Trophoblast cell (in vitro differentiated cells and primary cell): ENCODE measurements around the gene VPREB1.
"Not testable (repeated sequence)": the region's sequence is repeated elsewhere in the genome, so short reads cannot be mapped to it uniquely, and the experiment has no call there.

Source experiments
- DNase-seq, 2 donors: peaks; one replicate each; pipeline ENCODE4 v3.0.0-alpha.2; 2016
- H2AFZ ChIP-seq: 2 replicates; pipeline ENCODE4 v1.6.1; 2013; ENCODE audit warnings: low read length, moderate library complexity, mild to moderate bottlenecking; ENCODE audit not compliant: insufficient read depth, poor library complexity
- H2AK5ac ChIP-seq: 2 replicates; pipeline ENCODE4 v1.6.1; 2013; ENCODE audit warnings: mild to moderate bottlenecking, low read length
- H2BK120ac ChIP-seq: 2 replicates; pipeline ENCODE4 v1.6.1; 2013; ENCODE audit warnings: low read length, mild to moderate bottlenecking, moderate library complexity; ENCODE audit not compliant: insufficient read depth, poor library complexity
- H2BK12ac ChIP-seq: 2 replicates; pipeline ENCODE4 v1.6.1; 2013; ENCODE audit warnings: mild to moderate bottlenecking, low read length, moderate library complexity
- H2BK5ac ChIP-seq: 2 replicates; pipeline ENCODE4 v1.6.1; 2013; ENCODE audit warnings: low read length, low read depth, moderate library complexity, mild to moderate bottlenecking; ENCODE audit not compliant: poor library complexity
- H3K14ac ChIP-seq: 2 replicates; pipeline ENCODE4 v1.6.1; 2013; ENCODE audit warnings: mild to moderate bottlenecking, low read length
- H3K18ac ChIP-seq: 2 replicates; pipeline ENCODE4 v1.6.1; 2013; ENCODE audit warnings: mild to moderate bottlenecking, low read length
- H3K23ac ChIP-seq: 2 replicates; pipeline ENCODE4 v1.6.1; 2013; ENCODE audit warnings: low read length
- H3K27ac ChIP-seq: 2 replicates; pipeline ENCODE4 v1.5.1; 2013; ENCODE audit warnings: low read depth, mild to moderate bottlenecking, inconsistent platforms, low read length, moderate library complexity
- H3K27me3 ChIP-seq: 2 replicates; pipeline ENCODE4 v1.6.1; 2013; ENCODE audit warnings: inconsistent platforms, mild to moderate bottlenecking, low read length, moderate library complexity; ENCODE audit not compliant: insufficient read depth
- H3K36me3 ChIP-seq, 2 experiments: 1 replicate in 1 of 2; 2 replicates in 1 of 2; pipeline ENCODE4 v1.6.1; 2013; ENCODE audit warnings: low read length in 2 of 2, mild to moderate bottlenecking in 2 of 2, moderate library complexity in 1 of 2; ENCODE audit not compliant: insufficient read depth in 2 of 2, control insufficient read depth in 1 of 2
- H3K4ac ChIP-seq: 2 replicates; pipeline ENCODE4 v1.6.1; 2013; ENCODE audit warnings: low read depth, mild to moderate bottlenecking, low read length, moderate library complexity
- H3K4me1 ChIP-seq, 2 experiments: 1 replicate in 1 of 2; 2 replicates in 1 of 2; pipeline ENCODE4 v1.6.1; 2013; ENCODE audit warnings: low read length in 2 of 2, mild to moderate bottlenecking in 2 of 2, moderate library complexity in 1 of 2; ENCODE audit not compliant: insufficient read depth in 2 of 2, control insufficient read depth in 1 of 2
- H3K4me2 ChIP-seq: 2 replicates; pipeline ENCODE4 v1.6.1; 2013; ENCODE audit warnings: inconsistent platforms, mild to moderate bottlenecking, low read length, moderate library complexity
- H3K4me3 ChIP-seq: 2 replicates; pipeline ENCODE4 v1.5.1; 2013; ENCODE audit warnings: mild to moderate bottlenecking, low read depth, low read length, inconsistent platforms
- H3K79me1 ChIP-seq: one replicate; pipeline ENCODE4 v1.6.1; 2013; ENCODE audit warnings: low read length
- H3K79me2 ChIP-seq: 2 replicates; pipeline ENCODE4 v1.6.1; 2013; ENCODE audit warnings: low read length, mild to moderate bottlenecking; ENCODE audit not compliant: control insufficient read depth, insufficient read depth, poor library complexity
- H3K9ac ChIP-seq: 2 replicates; pipeline ENCODE4 v1.6.1; 2013; ENCODE audit warnings: mild to moderate bottlenecking, low read length
- H3K9me3 ChIP-seq: 2 replicates; pipeline ENCODE4 v1.6.1; 2013; ENCODE audit warnings: low read depth, mild to moderate bottlenecking, control low read depth, inconsistent platforms, low read length; ENCODE audit not compliant: insufficient read depth
- H4K12ac ChIP-seq: 2 replicates; pipeline ENCODE4 v1.6.1; 2013; ENCODE audit warnings: low read depth, mild to moderate bottlenecking, low read length, moderate library complexity
- H4K8ac ChIP-seq: 2 replicates; pipeline ENCODE4 v1.6.1; 2013; ENCODE audit warnings: low read depth, mild to moderate bottlenecking, low read length, moderate library complexity
- H4K91ac ChIP-seq: one replicate; pipeline ENCODE4 v1.6.1; 2013; ENCODE audit warnings: low read depth, mild to moderate bottlenecking, low read length, moderate library complexity
- WGBS: extraction: QIAGEN DNeasy Blood & Tissue Kit; methylation state at CpG from one replicate; pipeline ENCODE4 v1.1.7; 2013; ENCODE audit warnings: missing lambda C conversion rate; ENCODE audit not compliant: insufficient read length, insufficient coverage; ENCODE audit errors: extremely low coverage; 5-methylcytosine and 5-hydroxymethylcytosine counted together

The VPREB1 gene

DNA sequence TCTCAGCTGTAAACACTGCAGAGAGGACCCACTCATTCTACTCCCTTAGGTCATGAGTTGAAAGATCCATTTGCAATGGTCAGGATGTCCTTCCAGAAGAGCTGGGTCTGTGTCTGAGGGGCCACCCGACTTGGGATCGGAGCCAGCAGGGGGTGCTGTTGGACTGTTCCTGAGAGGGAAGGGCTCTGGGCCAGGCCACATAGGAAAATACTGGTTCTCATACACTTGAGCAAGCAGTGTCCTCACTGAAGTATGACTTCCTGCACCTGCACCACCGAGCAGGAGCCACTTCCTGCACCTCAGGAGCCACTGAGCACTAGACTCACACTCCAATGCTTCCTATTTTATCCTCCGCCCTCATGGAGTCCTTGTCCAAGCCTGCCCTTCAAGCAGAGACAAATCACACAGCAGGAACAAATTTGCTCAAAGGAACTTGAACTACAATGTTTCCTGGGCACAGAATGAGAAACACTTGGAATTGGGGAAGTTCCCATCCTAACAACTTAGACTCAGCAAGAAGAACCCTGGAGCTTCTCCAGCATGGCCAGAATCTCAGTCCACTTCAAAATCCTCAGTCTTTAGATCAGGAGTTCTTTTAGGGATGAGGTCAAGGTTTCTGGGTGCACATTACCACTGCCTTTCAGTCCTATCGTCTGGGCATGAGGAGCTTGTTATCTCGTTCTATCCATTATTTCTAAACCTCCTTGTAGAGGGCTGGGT is 36.6 kb upstream of the VPREB1 start:
- H4K8ac ChIP-seq = no peak overlapping the region
- no CpG with 5 or more reads among the region's 6 CpGs for WGBS
- H3K9me3 ChIP-seq = peaks cover 3% of the 10 kb centered on the region
- H3K27me3 ChIP-seq = no peaks in the 10 kb centered on the region
- H3K4me2 ChIP-seq = no peak overlapping the region
- no peak overlapping the region for H3K4me3 ChIP-seq
- H2AFZ ChIP-seq = no peak overlapping the region
- DNase-seq = peak; percentile 64 to 90
- no peak overlapping the region for H2BK5ac ChIP-seq
- H3K79me1 ChIP-seq = no peaks in the 10 kb centered on the region
- no peaks in the 10 kb centered on the region for H3K4me1 ChIP-seq
- no peak overlapping the region for H3K18ac ChIP-seq
- no peak overlapping the region for H3K14ac ChIP-seq
- H4K12ac ChIP-seq = no peak overlapping the region
- no peak overlapping the region for H2BK120ac ChIP-seq
- no peak overlapping the region for H3K23ac ChIP-seq
- H3K27ac ChIP-seq = no peak overlapping the region
- H3K79me2 ChIP-seq = no peaks in the 10 kb centered on the region
- no peaks in the 10 kb centered on the region for H3K36me3 ChIP-seq
- H3K4ac ChIP-seq = no peak overlapping the region
- H3K9ac ChIP-seq = no peak overlapping the region
- no peak overlapping the region for H2AK5ac ChIP-seq
- H4K91ac ChIP-seq = no peak overlapping the region
- no peak overlapping the region for H2BK12ac ChIP-seq

DNA sequence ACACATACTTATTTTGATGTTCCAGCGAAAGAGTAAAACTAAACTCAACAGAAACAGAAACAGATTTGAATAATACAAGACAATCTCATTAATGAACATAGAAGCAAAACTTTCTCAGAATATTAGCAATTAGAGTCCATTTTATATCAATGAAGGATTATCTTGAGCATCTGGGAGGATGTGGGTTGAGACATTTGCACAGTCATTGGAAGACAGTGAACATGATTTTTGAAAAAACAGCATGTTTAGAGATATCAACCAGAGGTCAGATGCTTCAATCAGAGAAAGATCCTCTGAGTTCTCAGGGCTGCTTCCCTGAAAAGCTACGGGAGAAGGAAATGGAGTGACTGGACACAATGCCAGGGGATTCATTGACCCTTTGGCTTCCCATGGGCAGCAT is 35.9 kb upstream of the VPREB1 start:
- no peak overlapping the region for H3K23ac ChIP-seq
- H3K36me3 ChIP-seq = no peaks in the 10 kb centered on the region
- H3K18ac ChIP-seq = no peak overlapping the region
- no peaks in the 10 kb centered on the region for H3K79me1 ChIP-seq
- no peaks in the 10 kb centered on the region for H3K27me3 ChIP-seq
- H3K4me3 ChIP-seq = no peak overlapping the region
- H3K14ac ChIP-seq = no peak overlapping the region
- no peak overlapping the region for H2BK120ac ChIP-seq
- no CpG with 5 or more reads among the region's 2 CpGs for WGBS
- H3K4me2 ChIP-seq = no peak overlapping the region
- H2AFZ ChIP-seq = no peak overlapping the region
- H3K79me2 ChIP-seq = no peaks in the 10 kb centered on the region
- no peak for DNase-seq
- H4K12ac ChIP-seq = no peak overlapping the region
- H3K9ac ChIP-seq = no peak overlapping the region
- no peak overlapping the region for H3K27ac ChIP-seq
- no peak overlapping the region for H4K8ac ChIP-seq
- H3K4ac ChIP-seq = no peak overlapping the region
- H2BK12ac ChIP-seq = no peak overlapping the region
- no peaks in the 10 kb centered on the region for H3K4me1 ChIP-seq
- no peak overlapping the region for H2AK5ac ChIP-seq
- no peak overlapping the region for H2BK5ac ChIP-seq
- H4K91ac ChIP-seq = no peak overlapping the region
- H3K9me3 ChIP-seq = peaks cover 3% of the 10 kb centered on the region

DNA sequence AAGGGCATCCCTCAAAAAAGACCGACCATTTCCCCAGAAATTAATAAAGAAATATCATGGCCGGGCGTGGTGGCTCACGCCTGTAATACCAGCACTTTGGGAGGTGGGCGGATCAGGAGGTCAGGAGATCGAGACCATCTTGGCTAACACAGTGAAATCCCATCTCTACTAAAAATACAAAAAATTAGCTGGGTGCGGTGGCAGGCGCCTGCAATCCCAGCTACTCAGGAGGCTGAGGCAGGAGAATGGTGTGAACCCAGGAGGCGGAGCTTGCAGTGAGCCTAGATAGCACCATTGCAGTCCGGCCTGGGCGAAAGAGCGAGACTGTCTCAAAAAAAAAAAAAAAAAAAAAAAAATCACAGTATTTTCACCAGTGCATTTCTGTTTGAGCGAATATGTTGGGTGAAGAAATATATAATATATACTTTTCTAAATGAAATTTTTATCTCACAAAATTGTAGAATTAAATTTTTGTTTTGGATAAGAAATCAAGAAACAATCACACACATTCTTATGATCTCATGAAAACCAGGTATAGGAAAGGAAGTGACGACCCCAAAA is 35.4 kb upstream of the VPREB1 start:
- not testable (repeated sequence) for DNase-seq, H4K91ac ChIP-seq, H2BK12ac ChIP-seq, H3K27me3 ChIP-seq, H3K9me3 ChIP-seq, H4K8ac ChIP-seq, H3K79me2 ChIP-seq, H3K14ac ChIP-seq, H3K23ac ChIP-seq, H2AFZ ChIP-seq, H3K9ac ChIP-seq, H2AK5ac ChIP-seq, H3K4me1 ChIP-seq, H3K4ac ChIP-seq, H3K36me3 ChIP-seq, H3K18ac ChIP-seq, H2BK120ac ChIP-seq, H3K4me3 ChIP-seq, H3K79me1 ChIP-seq, H3K4me2 ChIP-seq, H3K27ac ChIP-seq, H4K12ac ChIP-seq, H2BK5ac ChIP-seq
- WGBS = no CpG with 5 or more reads among the region's 14 CpGs

DNA sequence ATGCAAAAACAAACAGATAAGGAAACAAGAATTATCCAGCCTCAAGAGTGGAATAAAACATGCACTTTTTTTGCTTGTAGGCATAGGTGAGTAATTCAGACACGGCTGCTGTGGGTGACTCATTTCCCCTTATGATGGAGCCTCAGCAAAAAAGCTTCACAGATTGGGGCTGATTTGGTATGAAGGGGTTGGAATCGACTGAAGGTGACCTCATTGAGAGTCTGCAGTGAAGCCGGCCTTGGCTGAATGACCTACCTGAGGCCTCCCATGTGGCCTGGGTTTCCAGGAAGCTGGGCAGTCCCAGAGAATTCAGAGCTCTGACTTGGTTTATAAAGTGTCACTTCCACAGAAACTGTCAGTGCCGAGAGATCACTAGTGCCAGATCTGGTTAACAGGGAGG is 34.2 kb upstream of the VPREB1 start:
- Histone ChIP-seq H3K14ac (no peak overlapping the region), H4K12ac (no peak overlapping the region), H4K8ac (no peak overlapping the region), H3K18ac (no peak overlapping the region), H3K27ac (no peak overlapping the region), H3K4ac (no peak overlapping the region), H3K4me2 (no peak overlapping the region), H3K27me3 (no peaks in the 10 kb centered on the region), H3K4me3 (no peak overlapping the region), H2BK120ac (no peak overlapping the region), H4K91ac (no peak overlapping the region), H3K9ac (no peak overlapping the region), H3K79me2 (no peaks in the 10 kb centered on the region), H3K36me3 (no peaks in the 10 kb centered on the region), H3K9me3 (peaks cover 4% of the 10 kb centered on the region), H2BK12ac (no peak overlapping the region), H2BK5ac (no peak overlapping the region), H2AFZ (no peak overlapping the region), H3K23ac (no peak overlapping the region), H2AK5ac (no peak overlapping the region), H3K4me1 (no peaks in the 10 kb centered on the region), H3K79me1 (no peaks in the 10 kb centered on the region)
- WGBS = no CpG with 5 or more reads among the region's 4 CpGs
- DNase-seq = no peak
